HepG2 (cell line): ENCODE data around the gene SLC16A2.

Experiments used
- ARNT ChIP-seq: fragments of 450-650 bp; IDR thresholded peaks from 2 replicates; pipeline ENCODE4 v1.6.1; 2017
- EZH2 ChIP-seq: conservative IDR thresholded peaks from 2 replicates; pipeline ENCODE4 v1.6.1; 2012; ENCODE audit warnings: mild to moderate bottlenecking, low read depth, low read length, moderate library complexity
- HNRNPK ChIP-seq: fragments of 200-400 bp; formaldehyde crosslinking; IDR thresholded peaks from 2 replicates; pipeline ENCODE4 v1.6.1; 2018; ENCODE audit warnings: low read length, low read depth, moderate library complexity, mild to moderate bottlenecking; ENCODE audit not compliant: poor library complexity, severe bottlenecking
- PAWR ChIP-seq: sonication (generic); formaldehyde crosslinking; IDR thresholded peaks from 2 replicates; pipeline ENCODE4 v1.4.0; 2020; ENCODE audit warnings: missing genetic modification reagents, mild to moderate bottlenecking, borderline replicate concordance
- ZFX ChIP-seq: sonication (generic); formaldehyde crosslinking; IDR thresholded peaks from 2 replicates; pipeline ENCODE4 v1.4.0; 2020; ENCODE audit warnings: mild to moderate bottlenecking, low read depth, missing genetic modification reagents, moderate library complexity
- ZNF232 ChIP-seq: sonication (generic); formaldehyde crosslinking; IDR thresholded peaks from 2 replicates; pipeline ENCODE4 v1.4.0; 2020; ENCODE audit warnings: missing genetic modification reagents, borderline replicate concordance
- ZNF510 ChIP-seq: sonication (generic); formaldehyde crosslinking; IDR thresholded peaks from 2 replicates; pipeline ENCODE4 v1.4.0; 2020; ENCODE audit warnings: low read depth, mild to moderate bottlenecking, missing genetic modification reagents
- ZNF678 ChIP-seq: sonication (generic); formaldehyde crosslinking; IDR thresholded peaks from 2 replicates; pipeline ENCODE4 v1.4.0; 2020; ENCODE audit warnings: mild to moderate bottlenecking, missing genetic modification reagents
- TF ChIP-seq, protein P1 (sequence below): sonication (generic); formaldehyde crosslinking; IDR thresholded peaks from 2 replicates; pipeline ENCODE4 v1.5.0; 2020; ENCODE audit warnings: mild to moderate bottlenecking, missing genetic modification reagents, moderate library complexity
- TF ChIP-seq, protein P2 (sequence below): sonication (generic); formaldehyde crosslinking; IDR thresholded peaks from 2 replicates; pipeline ENCODE4 v1.4.0; 2020; ENCODE audit warnings: missing genetic modification reagents

- TF ChIP-seq, protein P1, sequence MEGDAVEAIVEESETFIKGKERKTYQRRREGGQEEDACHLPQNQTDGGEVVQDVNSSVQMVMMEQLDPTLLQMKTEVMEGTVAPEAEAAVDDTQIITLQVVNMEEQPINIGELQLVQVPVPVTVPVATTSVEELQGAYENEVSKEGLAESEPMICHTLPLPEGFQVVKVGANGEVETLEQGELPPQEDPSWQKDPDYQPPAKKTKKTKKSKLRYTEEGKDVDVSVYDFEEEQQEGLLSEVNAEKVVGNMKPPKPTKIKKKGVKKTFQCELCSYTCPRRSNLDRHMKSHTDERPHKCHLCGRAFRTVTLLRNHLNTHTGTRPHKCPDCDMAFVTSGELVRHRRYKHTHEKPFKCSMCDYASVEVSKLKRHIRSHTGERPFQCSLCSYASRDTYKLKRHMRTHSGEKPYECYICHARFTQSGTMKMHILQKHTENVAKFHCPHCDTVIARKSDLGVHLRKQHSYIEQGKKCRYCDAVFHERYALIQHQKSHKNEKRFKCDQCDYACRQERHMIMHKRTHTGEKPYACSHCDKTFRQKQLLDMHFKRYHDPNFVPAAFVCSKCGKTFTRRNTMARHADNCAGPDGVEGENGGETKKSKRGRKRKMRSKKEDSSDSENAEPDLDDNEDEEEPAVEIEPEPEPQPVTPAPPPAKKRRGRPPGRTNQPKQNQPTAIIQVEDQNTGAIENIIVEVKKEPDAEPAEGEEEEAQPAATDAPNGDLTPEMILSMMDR (CRISPR knock-in tag): no peak
- TF ChIP-seq EZH2: no peak
- no peak for TF ChIP-seq ARNT
- no peak for TF ChIP-seq ZFX (CRISPR knock-in tag)
- TF ChIP-seq, protein P2, sequence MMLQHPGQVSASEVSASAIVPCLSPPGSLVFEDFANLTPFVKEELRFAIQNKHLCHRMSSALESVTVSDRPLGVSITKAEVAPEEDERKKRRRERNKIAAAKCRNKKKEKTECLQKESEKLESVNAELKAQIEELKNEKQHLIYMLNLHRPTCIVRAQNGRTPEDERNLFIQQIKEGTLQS: no peak
- no peak for TF ChIP-seq ZNF678 (CRISPR knock-in tag)
- TF ChIP-seq ZNF510 (CRISPR knock-in tag): no peak
- no peak for TF ChIP-seq HNRNPK
- no peak for TF ChIP-seq ZNF232 (CRISPR knock-in tag)
- TF ChIP-seq PAWR (CRISPR knock-in tag): no peak
Measured at GRCh38 chrX:74546984-74547383, 125.7 kb downstream of the SLC16A2 start.
